Measurements from ENCODE around the gene NXNL2.

Gene NXNL2

GRCh38 chr9:88533951-88534455, 975 bp upstream of the NXNL2 start:
- DNase-seq: no peak

- DNase-seq: peak; percentile 21
Observed at GRCh38 chr9:88535226-88536022, 446 bp downstream of the NXNL2 start.

- DNase-seq: no peak
Observed at GRCh38 chr9:88536023-88536324, 996 bp downstream of the NXNL2 start.

- DNase-seq: no peak
Observed at GRCh38 chr9:88536951-88537760, 2.2 kb downstream of the NXNL2 start.

- DNase-seq: no peak
Observed at GRCh38 chr9:88537761-88538091, 2.7 kb downstream of the NXNL2 start.

- DNase-seq: no peak
Observed at GRCh38 chr9:88538311-88539085, 3.5 kb downstream of the NXNL2 start.

GRCh38 chr9:88539246-88539645, 4.3 kb downstream of the NXNL2 start:
- no peak for DNase-seq

- no peak for DNase-seq
Observed at GRCh38 chr9:88540251-88540763, 5.3 kb downstream of the NXNL2 start.

GRCh38 chr9:88544245-88544644, 9.3 kb downstream of the NXNL2 start:
- DNase-seq: no peak

- no peak for DNase-seq
Observed at GRCh38 chr9:88551546-88552137, 16.7 kb downstream of the NXNL2 start.

- DNase-seq: no peak
Observed at GRCh38 chr9:88553350-88553749, 18.4 kb downstream of the NXNL2 start.

- no peak for DNase-seq
Observed at GRCh38 chr9:88555268-88555980, 20.4 kb downstream of the NXNL2 start.

GRCh38 chr9:88559661-88560060, 24.7 kb downstream of the NXNL2 start:
- DNase-seq: no peak

- DNase-seq: no peak
Observed at GRCh38 chr9:88567870-88568269, 32.9 kb downstream of the NXNL2 start.

GRCh38 chr9:88571419-88571818, 36.4 kb downstream of the NXNL2 start:
- DNase-seq: no peak

- DNase-seq: no peak
Observed at GRCh38 chr9:88572684-88573083, 37.7 kb downstream of the NXNL2 start.

- DNase-seq: no peak
Observed at GRCh38 chr9:88574953-88575352, 40.0 kb downstream of the NXNL2 start.

GRCh38 chr9:88577256-88578120, 42.5 kb downstream of the NXNL2 start:
- DNase-seq: no peak

- DNase-seq: peak; percentile 72
Observed at GRCh38 chr9:88578121-88579049, 43.4 kb downstream of the NXNL2 start.
